Measurements from ENCODE around the gene ZPLD1.

- no peak for TF ChIP-seq EZH2 (IDR thresholded peaks at IDR 0.05; ENCODE audit: borderline replicate concordance, low read depth, low read length, severe bottlenecking)
- no peak for TF ChIP-seq CTCF (IDR thresholded peaks at IDR 0.05; ENCODE audit: borderline replicate concordance, extremely low read depth, low read length, poor library complexity, severe bottlenecking)
Measured at GRCh38 chr3:102434715-102435114, at the start of gene ZPLD1.

Measured in DND-41 (cell line).